CMK (cell line): Measurements from ENCODE around the gene NEUROG1.
A peak's percentile ranks its signal among the peaks of the same experiment; 100 is the strongest.
"Not testable (repeated sequence)": the region's sequence is repeated elsewhere in the genome, so short reads cannot be mapped to it uniquely, and the experiment has no call there.

Experiments used
- DNase-seq: peaks from one replicate; pipeline ENCODE4 v3.0.0-alpha.2; 2010; ENCODE audit warnings: low read depth

NEUROG1 gene

GRCh38 chr5:135537271-135537670 lies 1.5 kb upstream of the NEUROG1 start:
- DNase-seq: no peak

GRCh38 chr5:135535420-135535819 lies 344 bp downstream of the NEUROG1 start:
- DNase-seq: no peak

GRCh38 chr5:135534609-135535419 lies 950 bp downstream of the NEUROG1 start:
- DNase-seq: no peak

- no peak for DNase-seq
Observed at GRCh38 chr5:135533794-135534193, 2.0 kb downstream of the NEUROG1 start.

GRCh38 chr5:135533334-135533733 lies 2.4 kb downstream of the NEUROG1 start:
- no peak for DNase-seq

- DNase-seq: not testable (repeated sequence)
Observed at GRCh38 chr5:135529576-135529975, 6.2 kb downstream of the NEUROG1 start.

DNA sequence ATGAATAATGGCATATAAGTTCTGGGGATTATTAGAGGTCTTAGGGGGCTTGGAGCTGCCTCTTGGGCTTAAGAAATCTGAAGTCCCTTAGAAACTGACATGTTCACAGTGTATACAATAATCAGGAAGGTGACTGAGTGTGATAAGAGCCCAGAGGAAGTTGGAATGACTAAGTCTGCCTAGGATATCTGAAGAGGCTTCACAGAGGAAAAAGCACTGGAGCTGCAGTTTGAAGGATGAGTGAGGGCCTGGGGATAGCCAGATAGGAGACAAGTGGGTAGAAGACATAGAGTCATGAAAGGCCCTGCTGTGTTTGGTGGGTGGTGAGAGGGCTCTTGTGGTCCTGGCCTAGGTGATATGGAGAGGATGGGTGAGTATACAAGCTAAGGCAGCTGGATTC lies 8.8 kb downstream of the NEUROG1 start:
- DNase-seq: peak; percentile 14

DNA sequence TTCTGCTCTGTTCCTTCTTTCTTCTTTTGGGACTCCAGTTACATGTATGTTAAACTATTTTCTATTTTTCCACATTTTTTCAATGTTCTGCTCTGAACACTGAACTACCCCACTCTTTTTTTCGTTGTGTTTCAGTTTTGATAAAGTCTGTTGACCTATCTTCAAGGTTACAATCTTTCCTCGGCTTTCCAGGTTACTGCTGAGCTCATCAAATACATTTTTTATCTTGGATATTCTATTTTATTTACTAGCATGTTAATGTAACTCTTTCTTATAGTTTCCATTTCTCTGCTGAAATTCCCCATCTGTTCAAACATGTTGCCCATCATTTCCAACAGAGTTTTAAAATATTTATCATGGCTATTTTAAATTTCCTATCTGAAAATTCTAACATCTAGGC lies 13.8 kb downstream of the NEUROG1 start:
- DNase-seq: no peak

- no peak for DNase-seq
Observed at GRCh38 chr5:135517631-135518030, 18.1 kb downstream of the NEUROG1 start.

GRCh38 chr5:135514116-135514515 lies 21.6 kb downstream of the NEUROG1 start:
- DNase-seq: no peak

DNA sequence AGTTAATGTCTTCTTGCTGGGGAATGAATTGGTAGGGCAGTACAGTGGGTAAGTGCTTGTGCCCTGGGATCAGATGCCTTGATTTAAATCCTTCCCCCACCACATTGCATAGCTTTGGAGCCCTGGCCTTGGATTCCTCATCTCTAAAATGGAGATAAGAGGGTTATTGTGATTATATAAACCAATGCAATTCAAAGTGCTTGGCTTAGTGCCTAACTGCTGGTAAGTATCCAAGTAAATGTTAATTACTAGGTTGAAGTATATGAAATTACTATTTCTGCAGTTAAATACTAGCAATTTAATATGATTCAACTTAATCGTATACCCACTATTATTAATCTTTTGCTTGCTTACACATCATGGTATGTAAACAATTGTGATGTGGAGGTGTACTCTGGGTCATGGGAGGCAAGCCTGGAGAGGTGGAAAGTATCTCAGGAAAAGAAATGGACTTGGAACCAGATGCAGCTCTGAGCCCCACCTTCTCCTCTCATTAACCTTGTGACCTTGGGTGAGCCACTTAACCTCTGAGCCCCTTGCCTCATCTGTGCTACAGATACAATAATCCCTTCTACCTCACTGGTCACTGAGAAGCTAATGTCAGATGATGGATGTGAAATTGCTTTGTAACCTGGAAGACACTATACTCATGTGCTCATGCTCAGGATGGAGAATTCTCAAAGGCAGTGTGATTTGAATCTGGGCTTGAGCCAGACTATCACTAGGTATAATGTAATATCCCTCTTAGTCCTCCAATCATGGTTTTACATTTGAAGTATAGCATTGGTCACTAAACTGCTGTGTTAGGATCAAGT lies 23.8 kb downstream of the NEUROG1 start:
- DNase-seq: no peak

DNA sequence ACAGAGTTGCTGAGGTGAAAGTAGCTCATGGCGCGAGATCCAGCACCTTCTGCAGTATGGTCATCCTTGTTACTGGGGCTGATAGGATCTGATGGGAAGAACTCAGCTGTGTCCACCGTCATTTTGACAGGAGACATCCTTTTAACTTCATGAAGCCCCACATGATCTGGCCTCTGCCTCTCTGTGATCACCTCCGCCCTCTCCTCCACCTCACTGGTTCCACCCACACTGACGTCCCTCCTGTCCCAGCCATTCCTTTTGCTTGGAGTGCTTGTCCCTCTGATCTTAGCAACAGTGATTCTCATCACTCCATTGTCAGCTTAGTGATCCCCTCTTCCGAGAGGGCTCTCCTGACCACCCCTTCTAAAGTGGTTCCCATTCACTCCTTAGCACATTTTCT lies 25.8 kb downstream of the NEUROG1 start:
- DNase-seq: no peak

- no peak for DNase-seq
Observed at GRCh38 chr5:135508496-135509005, 27.2 kb downstream of the NEUROG1 start.

GRCh38 chr5:135505973-135506372 lies 29.8 kb downstream of the NEUROG1 start:
- DNase-seq: no peak

DNA sequence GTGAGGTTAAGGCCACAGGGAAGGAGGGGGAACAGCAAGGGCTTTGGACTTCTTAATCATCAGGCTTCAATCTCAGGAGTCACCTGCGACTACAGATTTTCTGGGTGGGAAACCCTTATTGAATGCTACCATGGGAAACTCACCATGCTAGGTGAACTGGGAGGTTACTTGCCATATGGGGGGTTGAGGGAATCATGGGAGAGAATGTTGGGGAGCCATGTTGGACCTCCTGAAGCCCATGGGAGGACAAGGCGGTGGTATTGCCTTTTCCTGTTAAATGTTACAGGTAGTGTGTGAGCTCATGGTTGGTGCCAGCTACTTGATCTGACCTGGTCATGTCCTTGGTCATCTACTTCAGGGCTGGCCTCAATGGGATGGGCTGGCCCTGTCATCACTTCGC lies 31.4 kb downstream of the NEUROG1 start:
- no peak for DNase-seq

- no peak for DNase-seq
Observed at GRCh38 chr5:135503871-135504270, 31.9 kb downstream of the NEUROG1 start.

- DNase-seq: no peak
Observed at GRCh38 chr5:135502836-135503520, 32.8 kb downstream of the NEUROG1 start.

DNA sequence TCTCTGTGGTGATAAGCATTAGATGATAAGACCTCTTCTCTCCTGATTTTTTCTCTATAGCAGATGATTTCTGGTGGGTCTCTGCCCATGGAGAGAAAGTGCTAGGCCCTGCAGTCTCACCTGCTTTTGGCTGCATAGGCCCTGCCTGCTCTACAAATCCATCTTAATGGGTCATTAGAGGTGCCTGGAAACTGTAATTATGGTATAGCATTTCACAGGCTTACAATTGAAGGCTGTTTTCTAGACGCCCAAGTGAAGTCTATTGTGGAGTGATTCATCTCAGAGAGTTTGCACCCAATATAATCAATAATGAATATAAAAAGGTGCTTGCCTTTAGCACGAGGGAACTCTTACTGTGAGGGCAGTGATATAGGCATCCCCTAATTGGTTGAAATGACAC lies 33.8 kb downstream of the NEUROG1 start:
- no peak for DNase-seq

GRCh38 chr5:135498637-135498995 lies 37.1 kb downstream of the NEUROG1 start:
- DNase-seq: no peak

GRCh38 chr5:135497971-135498636 lies 37.7 kb downstream of the NEUROG1 start:
- no peak for DNase-seq

DNA sequence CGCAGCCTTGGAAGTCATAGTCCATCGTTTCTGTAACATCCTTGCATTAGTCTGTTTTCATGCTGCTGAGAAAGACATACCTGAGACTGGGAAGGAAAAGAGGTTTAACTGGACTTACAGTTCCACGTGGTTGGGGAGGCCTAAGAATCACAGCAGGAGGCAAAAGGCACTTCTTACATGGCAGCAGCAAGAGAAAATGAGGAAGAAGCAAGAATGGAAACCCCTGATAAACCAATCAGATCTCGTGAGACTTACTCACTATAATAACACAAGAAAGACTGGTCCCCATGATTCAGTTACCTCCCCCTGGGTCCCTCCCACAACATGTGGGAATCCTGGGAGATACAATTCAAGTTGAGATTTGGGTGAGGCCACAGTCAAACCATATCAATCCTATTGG lies 40.2 kb downstream of the NEUROG1 start:
- DNase-seq: not testable (repeated sequence)

- no peak for DNase-seq
Observed at GRCh38 chr5:135494196-135494595, 41.6 kb downstream of the NEUROG1 start.
